GM12875 (cell line): Measurements from ENCODE around the gene LRSAM1.

Experiments used
- H3K4me3 ChIP-seq: one replicate; pipeline ENCODE4 v1.5.1; 2011; ENCODE audit warnings: low read depth, low read length, control low read depth
- CTCF ChIP-seq: IDR thresholded peaks from 2 replicates; pipeline ENCODE4 v1.5.1; 2011; ENCODE audit warnings: low read depth, mild to moderate bottlenecking, control low read depth, inconsistent platforms, low read length, moderate library complexity, borderline replicate concordance; ENCODE audit not compliant: insufficient read depth

LRSAM1 gene

GRCh38 chr9:127516835-127517607 is 65.7 kb downstream of the LRSAM1 start:
- no peak for TF ChIP-seq CTCF
- no peak overlapping the region for H3K4me3 ChIP-seq

GRCh38 chr9:127517620-127518019 is 66.3 kb downstream of the LRSAM1 start:
- no peak overlapping the region for H3K4me3 ChIP-seq
- no peak for TF ChIP-seq CTCF

- H3K4me3 ChIP-seq = no peak overlapping the region
- TF ChIP-seq CTCF = no peak
These were observed 67.0 kb downstream of the LRSAM1 start for GRCh38 chr9:127518091-127518856.

GRCh38 chr9:127519301-127520166 is 68.2 kb downstream of the LRSAM1 start:
- no peak overlapping the region for H3K4me3 ChIP-seq
- TF ChIP-seq CTCF = no peak

GRCh38 chr9:127520941-127521918 is 69.9 kb downstream of the LRSAM1 start:
- no peak overlapping the region for H3K4me3 ChIP-seq
- no peak for TF ChIP-seq CTCF

- no peak overlapping the region for H3K4me3 ChIP-seq
- TF ChIP-seq CTCF = no peak
These were observed 70.6 kb downstream of the LRSAM1 start for GRCh38 chr9:127521919-127522304.
